NCI-H82 treated with DMSO at 0.1 percent for 48 hours (cell line): ENCODE results near the gene BAZ1A.

ENCODE experiments used
- DNase-seq: peaks from one replicate; lab custom pipeline; 2025; ENCODE audit not compliant: unreplicated experiment; lab: John Stamatoyannopoulos, UW

The BAZ1A gene

GRCh38 chr14:34723867-34724266 is 151.3 kb downstream of the BAZ1A start:
- DNase-seq, result no peak

- DNase-seq, result peak; percentile 7
These were observed 152.2 kb downstream of the BAZ1A start for GRCh38 chr14:34722723-34723545.

- DNase-seq, result no peak
These were observed 154.0 kb downstream of the BAZ1A start for GRCh38 chr14:34721129-34721528.

GRCh38 chr14:34718750-34719304 is 156.3 kb downstream of the BAZ1A start:
- no peak for DNase-seq

DNA sequence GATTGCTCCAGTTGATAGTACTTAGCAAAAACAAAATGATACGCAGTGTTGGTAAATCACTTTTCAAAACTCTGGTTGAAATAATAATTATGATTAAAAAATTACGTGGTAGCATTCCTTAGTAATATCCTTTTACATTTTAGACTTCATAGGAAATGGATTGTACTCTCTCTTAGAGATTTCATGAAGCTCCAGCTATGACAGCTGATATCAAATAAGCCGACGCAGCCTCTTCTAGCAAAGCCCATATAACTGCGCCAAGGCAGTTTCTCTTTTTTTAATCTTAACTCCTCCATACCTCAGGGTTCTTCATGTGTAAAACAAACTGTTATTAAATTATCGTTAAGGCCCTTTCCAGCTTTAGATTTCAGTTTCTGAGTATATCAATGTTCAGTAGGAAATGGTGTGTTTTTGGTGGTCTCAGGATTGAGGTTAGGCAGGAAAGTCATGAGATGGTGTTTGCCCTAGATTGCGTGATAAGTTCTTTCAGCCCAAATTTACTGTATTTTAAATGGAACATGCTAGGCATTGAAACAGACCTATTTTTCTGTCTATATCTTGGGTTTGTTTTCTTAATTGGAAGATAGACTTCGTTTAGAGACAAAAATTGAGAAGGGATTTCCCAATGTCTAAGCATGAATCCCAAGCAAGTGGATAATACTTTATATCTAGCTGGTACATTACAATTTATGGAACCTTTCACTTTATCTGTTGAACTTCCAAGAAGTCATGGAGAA is 159.9 kb downstream of the BAZ1A start:
- no peak for DNase-seq

- DNase-seq, result peak; percentile 50
These were observed 160.6 kb downstream of the BAZ1A start, which contains the start of gene CFL2 for GRCh38 chr14:34714320-34715126. Gene CFL2 (minus strand): TSS chr14:34714593. CDS start chr14:34714540, 53 bp downstream.

DNA sequence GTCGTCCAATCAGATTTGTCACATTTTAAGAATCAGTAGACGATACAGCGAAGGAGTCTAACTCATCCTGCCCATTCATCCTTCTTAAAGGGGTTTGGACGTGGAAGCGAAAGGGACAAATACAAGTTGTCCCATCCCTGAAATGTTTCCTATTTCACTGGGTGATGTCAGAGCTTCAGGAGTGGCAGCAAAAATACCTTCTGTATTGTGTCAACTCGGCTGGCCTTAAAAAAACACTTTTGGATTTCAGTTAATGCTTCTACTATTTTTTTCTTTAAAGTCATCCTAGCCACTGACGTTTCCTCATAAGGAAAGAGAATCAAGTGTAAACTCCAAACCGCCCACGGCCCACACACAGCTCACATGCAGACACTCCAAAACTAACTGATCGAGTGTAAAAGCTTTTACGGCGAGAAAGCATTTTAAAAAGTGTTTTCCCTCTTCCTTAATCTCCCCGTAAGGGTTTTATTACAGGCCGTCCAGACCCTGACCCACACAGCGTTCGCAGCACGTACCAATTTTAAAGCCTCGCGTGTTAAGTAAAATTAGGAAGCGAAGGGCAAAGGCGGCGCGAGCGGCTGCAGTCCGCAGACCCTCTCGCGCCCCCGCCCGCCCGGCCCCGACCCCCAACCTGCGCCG is 161.4 kb downstream of the BAZ1A start:
- no peak for DNase-seq

GRCh38 chr14:34713122-34713680 is 162.0 kb downstream of the BAZ1A start:
- no peak for DNase-seq

- DNase-seq, result no peak
These were observed 163.1 kb downstream of the BAZ1A start for GRCh38 chr14:34711796-34712712.

DNA sequence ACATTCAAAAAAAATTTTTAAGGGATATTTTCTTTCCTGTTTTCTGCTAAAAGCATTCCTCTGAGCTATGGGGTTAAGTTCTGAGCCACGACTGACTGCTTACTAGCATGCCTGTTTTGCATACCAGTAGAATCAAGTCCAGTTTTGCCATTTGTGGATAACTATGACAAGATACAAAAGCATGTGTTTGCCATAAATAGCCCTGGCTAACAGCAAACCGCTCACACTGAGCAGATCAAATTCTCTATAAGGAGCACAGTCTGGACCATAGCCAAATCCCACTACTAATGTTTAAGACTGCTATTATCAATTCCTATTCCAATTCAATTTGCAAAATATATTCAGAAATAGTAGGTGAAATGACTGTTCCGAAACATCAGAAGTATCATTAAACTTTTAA is 164.0 kb downstream of the BAZ1A start:
- peak; percentile 7 for DNase-seq

DNA sequence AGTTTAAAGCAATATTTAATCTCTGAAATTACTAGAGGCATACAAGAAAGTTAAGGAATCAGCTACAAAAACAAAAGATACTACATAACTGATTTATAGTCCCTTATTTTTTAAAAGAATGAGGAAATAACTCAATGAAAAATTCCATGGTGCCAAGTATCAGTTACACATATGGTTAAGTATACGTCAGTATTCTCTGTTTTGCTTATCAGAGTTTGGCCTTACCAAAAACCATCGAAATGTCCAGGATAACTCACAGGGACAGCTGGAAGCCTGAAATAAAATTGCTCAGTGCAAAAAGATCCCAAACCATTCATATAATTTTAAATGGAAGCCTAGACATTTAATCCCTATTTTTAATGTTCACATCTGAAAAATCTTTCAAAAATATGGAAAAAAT is 164.4 kb downstream of the BAZ1A start:
- no peak for DNase-seq

DNA sequence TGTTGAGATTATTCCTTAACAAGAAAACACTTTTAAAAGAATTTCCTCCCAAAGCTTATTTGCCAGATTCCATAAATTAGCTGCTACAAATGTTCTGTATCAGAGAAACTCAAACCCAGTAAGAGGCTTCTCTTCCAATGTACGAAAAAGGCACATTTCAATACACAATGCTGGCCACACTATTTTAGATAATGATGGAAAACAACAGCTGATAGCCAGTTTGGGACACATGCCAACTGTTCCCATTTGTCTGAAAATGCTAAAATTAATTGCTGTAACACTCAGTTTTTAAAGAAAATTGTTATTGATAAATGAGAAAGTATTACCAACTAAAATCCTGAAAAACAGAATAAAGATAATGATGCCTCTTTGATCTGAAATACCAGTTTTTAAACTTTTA is 165.2 kb downstream of the BAZ1A start:
- no peak for DNase-seq

- DNase-seq, result peak; percentile 65
These were observed 167.4 kb downstream of the BAZ1A start for GRCh38 chr14:34707722-34708121.
